Spleen (tissue), 11 donors: ENCODE results near the gene AKAP6. TPM values are rescaled to one million over a fixed set of nuclear protein-coding genes. Genes with fewer than 3 reads are reported as not detected.

Source experiments
- DNase-seq: peaks from one replicate; pipeline ENCODE4 v3.0.0-alpha.2; 2020
- H3K27ac ChIP-seq, 8 donors: fragments of 200-600 bp; sonication (generic) in 7 of 8; 1 replicate in 4 of 8; 2 replicates in 4 of 8; pipeline versions ENCODE4 v1.5.0 to v1.8.0; 2016 to 2021; ENCODE audit warnings: inconsistent platforms in 4 of 8, mild to moderate bottlenecking in 4 of 8, moderate library complexity in 1 of 8
- H3K27me3 ChIP-seq, 7 donors: fragments of 200-600 bp; sonication (generic) in 6 of 7; replicated peaks in 1 of 7; 1 replicate in 4 of 7; 2 replicates in 3 of 7; pipeline versions ENCODE4 v1.5.0 to v1.8.0; 2016 to 2021; ENCODE audit warnings: inconsistent platforms in 3 of 7, mild to moderate bottlenecking in 1 of 7
- H3K36me3 ChIP-seq, 6 donors: fragments of 200-600 bp; sonication (generic) in 5 of 6; 1 replicate in 4 of 6; 2 replicates in 2 of 6; pipeline versions ENCODE4 v1.5.0 to v1.8.0; 2016 to 2021; ENCODE audit warnings: inconsistent platforms in 2 of 6
- H3K4me1 ChIP-seq, 6 donors: fragments of 200-600 bp; sonication (generic) in 5 of 6; 1 replicate in 3 of 6; 2 replicates in 3 of 6; pipeline versions ENCODE4 v1.5.0 to v1.8.0; 2016 to 2021; ENCODE audit warnings: inconsistent platforms in 3 of 6
- H3K4me3 ChIP-seq, 8 donors: fragments of 200-600 bp; sonication (generic) in 7 of 8; 1 replicate in 4 of 8; 2 replicates in 4 of 8; pipeline versions ENCODE4 v1.5.0 to v1.8.0; 2016 to 2021; ENCODE audit warnings: inconsistent platforms in 4 of 8, mild to moderate bottlenecking in 4 of 8, moderate library complexity in 2 of 8
- H3K9me3 ChIP-seq, 8 donors: fragments of 200-600 bp; sonication (generic) in 7 of 8; 1 replicate in 4 of 8; 2 replicates in 4 of 8; pipeline versions ENCODE4 v1.5.0 to v1.8.0; 2016 to 2021; ENCODE audit warnings: inconsistent platforms in 4 of 8
- CTCF ChIP-seq, 11 experiments: fragments of 200-600 bp in 7 of 11; fragments of 450-650 bp in 4 of 11; sonication (generic) in 4 of 11; IDR thresholded peaks in 8 of 11; conservative IDR thresholded peaks in 3 of 11; 1 replicate in 7 of 11; 2 replicates in 4 of 11; pipeline versions ENCODE4 v1.4.0 to v1.8.0; 2016 to 2021; ENCODE audit warnings: antibody characterized with exemption in 11 of 11, inconsistent platforms in 4 of 11, mild to moderate bottlenecking in 1 of 11
- POLR2A ChIP-seq, 3 donors: fragments of 450-650 bp; IDR thresholded peaks; one replicate each; pipeline ENCODE4 v1.5.1; 2017; ENCODE audit warnings: antibody characterized with exemption in 3 of 3, mild to moderate bottlenecking in 1 of 3
- POLR2AphosphoS5 ChIP-seq, 3 donors: sonication (generic); formaldehyde crosslinking; IDR thresholded peaks; one replicate each; pipeline ENCODE4 v1.5.1; 2017; ENCODE audit warnings: antibody characterized with exemption in 3 of 3
- WGBS, 5 donors: extraction: QIAGEN DNeasy Blood & Tissue Kit in 3 of 5; methylation state at CpG; one replicate each; pipeline versions ENCODE4 v1.1.5 to v1.1.7; 2013 to 2018; 5-methylcytosine and 5-hydroxymethylcytosine counted together
- intact Hi-C: fragments of 100-400 bp; cut with DNase I; formaldehyde crosslinking; loops from one replicate; pipeline ENCODE4 v1.15.0; 2023; ENCODE audit warnings: low total_unique reads
- polyA plus RNA-seq, 3 donors: library from polyadenylated mRNA; stranded (reverse); fragments of 200-250 nt; gene quantifications; one replicate each; pipeline ENCODE4 v1.2.1, GENCODE V29; 2013
- total RNA-seq, 7 donors: library from RNA; depleted of rRNA in 3 of 7; stranded (reverse); fragments of >200 nt in 3 of 7; fragmentation: NEBNext Ultra II Directional in 4 of 7; extraction: Animal tissue kit (Norgen Biotek cat#: 25700) in 4 of 7; gene quantifications; one replicate each; pipeline versions ENCODE4 v1.1.0 to v1.2.1, GENCODE V29; 2016 to 2021
- donor health status: healthy with polysubstance abuse.
- donor health status: DM: no; HTN: no; CAD: no; lungs with moderate emphysema.
- donor health status: DM: no; HTN: no; CAD: no.
- donor health status: Bipolar disorder and iron deficiency.
- donor health status: healthy.
- donor health status: DM: no; HTN: no; CAD: no.
- donor health status: DM: yes; HTN: yes; CAD: no.

Gene AKAP6
- total and polyA plus RNA-seq, 10 donors: 0.20 to 12.1 (median 4.8) TPM

GRCh38 chr14:32495435-32495734, 166.3 kb downstream of the AKAP6 start:
- TF ChIP-seq CTCF (IDR thresholded peaks at IDR 0.05 in 8 of 11, conservative IDR thresholded peaks at IDR 0.05 in 3 of 11) (no peak), POLR2AphosphoS5 (IDR thresholded peaks at IDR 0.05) (no peak), POLR2A (IDR thresholded peaks at IDR 0.05) (no peak)
- H3K9me3 ChIP-seq: no peaks in the 10 kb centered on the region
- no peaks in the 10 kb centered on the region for H3K36me3 ChIP-seq
- no peak overlapping the region for H3K4me3 ChIP-seq
- intact Hi-C loops: no loop called here
- DNase-seq: no peak
- no peaks in the 10 kb centered on the region for H3K27me3 ChIP-seq
- 85 to 94% (median 90%) methylated on average over 6 of the region's 6 CpGs for WGBS, 5 donors
- no peak overlapping the region for H3K27ac ChIP-seq
- H3K4me1 ChIP-seq: peaks cover 0 to 3% (median 0%) of the 10 kb centered on the region in 6 donors

GRCh38 chr14:32497248-32497647, 168.2 kb downstream of the AKAP6 start:
- no peaks in the 10 kb centered on the region for H3K9me3 ChIP-seq
- H3K36me3 ChIP-seq: no peaks in the 10 kb centered on the region
- no peak overlapping the region for H3K27ac ChIP-seq
- H3K27me3 ChIP-seq: no peaks in the 10 kb centered on the region
- H3K4me3 ChIP-seq: no peak overlapping the region
- H3K4me1 ChIP-seq: peaks cover 0 to 3% (median 0%) of the 10 kb centered on the region in 6 donors
- intact Hi-C loops: no loop called here
- no peak for DNase-seq
- TF ChIP-seq POLR2AphosphoS5 (IDR thresholded peaks at IDR 0.05): no peak
- TF ChIP-seq POLR2A (IDR thresholded peaks at IDR 0.05): no peak
- TF ChIP-seq CTCF (IDR thresholded peaks at IDR 0.05 in 8 of 11, conservative IDR thresholded peaks at IDR 0.05 in 3 of 11): no peak

GRCh38 chr14:32507029-32507984, 178.2 kb downstream of the AKAP6 start:
- intact Hi-C loops: no loop called here
- WGBS, 5 donors: 76 to 96% (median 89%) methylated on average over 4 of the region's 4 CpGs
- H3K4me1 ChIP-seq: no peaks in the 10 kb centered on the region
- H3K36me3 ChIP-seq: no peaks in the 10 kb centered on the region
- DNase-seq: no peak
- no peak overlapping the region for H3K4me3 ChIP-seq
- H3K27me3 ChIP-seq: no peaks in the 10 kb centered on the region
- no peaks in the 10 kb centered on the region for H3K9me3 ChIP-seq
- H3K27ac ChIP-seq: peak overlapping the region in 3 of 8 donors; percentile 10 to 59 (median 57)
- TF ChIP-seq CTCF (IDR thresholded peaks at IDR 0.05 in 8 of 11, conservative IDR thresholded peaks at IDR 0.05 in 3 of 11): no peak
- TF ChIP-seq POLR2A (IDR thresholded peaks at IDR 0.05): no peak
- TF ChIP-seq POLR2AphosphoS5 (IDR thresholded peaks at IDR 0.05): no peak

- intact Hi-C loops: no loop called here
- H3K9me3 ChIP-seq: no peaks in the 10 kb centered on the region
- H3K4me1 ChIP-seq: no peaks in the 10 kb centered on the region
- peak overlapping the region in 3 of 8 donors; percentile 10 to 59 (median 57) for H3K27ac ChIP-seq
- no peaks in the 10 kb centered on the region for H3K36me3 ChIP-seq
- no peak for DNase-seq
- 61 to 83% (median 80%) methylated on average over 2 of the region's 2 CpGs for WGBS, 5 donors
- TF ChIP-seq CTCF (IDR thresholded peaks at IDR 0.05 in 8 of 11, conservative IDR thresholded peaks at IDR 0.05 in 3 of 11) (no peak), POLR2A (IDR thresholded peaks at IDR 0.05) (no peak), POLR2AphosphoS5 (IDR thresholded peaks at IDR 0.05) (no peak)
- H3K27me3 ChIP-seq: no peaks in the 10 kb centered on the region
- no peak overlapping the region for H3K4me3 ChIP-seq
Observed at GRCh38 chr14:32508281-32508680, 179.2 kb downstream of the AKAP6 start.
